Measurements from ENCODE around the gene CEACAM4. TPM values are rescaled to one million over a fixed set of nuclear protein-coding genes. Genes with fewer than 3 reads are reported as not detected.

Gene CEACAM4
- total and polyA plus RNA-seq, 2 donors (not counting 1 experiment from before 2014, with no cell fraction given): 0.34 TPM; not detected in 1

DNA sequence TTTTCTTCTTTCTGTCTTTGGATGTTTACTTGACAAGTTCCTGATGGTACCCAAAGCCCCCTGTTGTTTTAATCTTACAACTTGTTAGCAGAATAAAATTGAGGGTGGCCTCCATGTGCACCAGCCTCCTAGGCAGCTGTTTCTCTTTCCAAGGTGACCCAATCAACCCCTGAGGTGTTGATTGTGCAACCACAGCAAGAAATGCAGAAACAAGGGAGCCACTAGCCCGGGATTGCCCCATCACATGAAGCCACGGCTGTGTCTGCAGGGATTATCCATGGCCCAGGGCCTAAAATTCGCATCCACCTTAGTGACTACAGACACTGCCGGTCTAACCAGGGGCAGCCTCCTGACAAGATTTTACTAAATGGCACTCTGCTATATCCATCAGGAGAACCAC is 14.4 kb downstream of the CEACAM4 start:
- Mint-ChIP-seq H3K4me3 (no peak overlapping the region), H3K4me1 (no peaks in the 10 kb centered on the region), H3K27ac (no peak overlapping the region), H3K27me3 (peaks cover 57% of the 10 kb centered on the region), H3K9me3 (ENCODE audit: insufficient read depth) (no peaks in the 10 kb centered on the region)
- H3K4me2 ChIP-seq (replicated peaks; ENCODE audit: low read depth, low read length, poor library complexity, severe bottlenecking): no peak overlapping the region
- no peak for DNase-seq
- peaks cover 0 to 23% (median 8%) of the 10 kb centered on the region in 4 experiments for H3K27me3 ChIP-seq (replicated peaks in 1 of 4; ENCODE audit: control extremely low read depth in 1 of 4, control insufficient read depth in 3 of 4, insufficient read depth in 4 of 4, low read length in 3 of 4)
- no peak overlapping the region for H3K9ac ChIP-seq (ENCODE audit: low read length)
- H3K9me3 ChIP-seq (ENCODE audit: control extremely low read depth in 1 of 3, control insufficient read depth in 2 of 3, insufficient read depth in 1 of 3, low read length in 2 of 3): peaks cover 0 to 10% (median 5%) of the 10 kb centered on the region in 3 donors
- TF ChIP-seq, protein P1, sequence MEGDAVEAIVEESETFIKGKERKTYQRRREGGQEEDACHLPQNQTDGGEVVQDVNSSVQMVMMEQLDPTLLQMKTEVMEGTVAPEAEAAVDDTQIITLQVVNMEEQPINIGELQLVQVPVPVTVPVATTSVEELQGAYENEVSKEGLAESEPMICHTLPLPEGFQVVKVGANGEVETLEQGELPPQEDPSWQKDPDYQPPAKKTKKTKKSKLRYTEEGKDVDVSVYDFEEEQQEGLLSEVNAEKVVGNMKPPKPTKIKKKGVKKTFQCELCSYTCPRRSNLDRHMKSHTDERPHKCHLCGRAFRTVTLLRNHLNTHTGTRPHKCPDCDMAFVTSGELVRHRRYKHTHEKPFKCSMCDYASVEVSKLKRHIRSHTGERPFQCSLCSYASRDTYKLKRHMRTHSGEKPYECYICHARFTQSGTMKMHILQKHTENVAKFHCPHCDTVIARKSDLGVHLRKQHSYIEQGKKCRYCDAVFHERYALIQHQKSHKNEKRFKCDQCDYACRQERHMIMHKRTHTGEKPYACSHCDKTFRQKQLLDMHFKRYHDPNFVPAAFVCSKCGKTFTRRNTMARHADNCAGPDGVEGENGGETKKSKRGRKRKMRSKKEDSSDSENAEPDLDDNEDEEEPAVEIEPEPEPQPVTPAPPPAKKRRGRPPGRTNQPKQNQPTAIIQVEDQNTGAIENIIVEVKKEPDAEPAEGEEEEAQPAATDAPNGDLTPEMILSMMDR (IDR thresholded peaks at IDR 0.05): no peak
- no peak for TF ChIP-seq EZH2 (IDR thresholded peaks at IDR 0.05; ENCODE audit: borderline replicate concordance, insufficient read depth, low read depth, low read length, poor library complexity, severe bottlenecking)
- POLR2A ChIA-PET: no interaction called here
- H3K4me1 ChIP-seq (ENCODE audit: control insufficient read depth in 2 of 2, insufficient read depth in 2 of 2, low read length in 2 of 2): no peaks in the 10 kb centered on the region
- no peaks in the 10 kb centered on the region for H4K20me1 ChIP-seq (ENCODE audit: control insufficient read depth, insufficient read depth, low read length, poor library complexity, severe bottlenecking)
- WGBS (ENCODE audit: insufficient coverage): 90% methylated on average over 4 of the region's 4 CpGs
- no peak overlapping the region for H3K4me3 ChIP-seq (ENCODE audit: control extremely low read depth in 1 of 5, extremely low read depth in 1 of 5, insufficient read depth in 1 of 5, low read depth in 2 of 5, low read length in 4 of 5)
- ATAC-seq (ENCODE audit: low read depth): no peak
- no peaks in the 10 kb centered on the region for H3K79me2 ChIP-seq (ENCODE audit: control insufficient read depth, insufficient read depth, low read length)
- no peaks in the 10 kb centered on the region for H3K36me3 ChIP-seq (replicated peaks in 1 of 2; ENCODE audit: control extremely low read depth in 1 of 2, control insufficient read depth in 1 of 2, extremely low read depth in 1 of 2, insufficient read depth in 2 of 2, low read length in 1 of 2)
- no peak overlapping the region for H3K27ac ChIP-seq (ENCODE audit: low read length in 2 of 2)
- intact Hi-C loops (cut with micrococcal nuclease): no loop called here
- CTCF ChIA-PET: no interaction called here
- no peak overlapping the region for H2AFZ ChIP-seq (ENCODE audit: insufficient read depth, low read depth, low read length, poor library complexity, severe bottlenecking)

GRCh38 chr19:41610789-41611188 is 16.1 kb downstream of the CEACAM4 start:
- DNase-seq (no peak), ATAC-seq (ENCODE audit: low read depth) (no peak)
- CTCF ChIA-PET: no interaction called here
- intact Hi-C loops (cut with micrococcal nuclease): no loop called here
- peaks cover 0 to 10% (median 5%) of the 10 kb centered on the region in 3 donors for H3K9me3 ChIP-seq (ENCODE audit: control extremely low read depth in 1 of 3, control insufficient read depth in 2 of 3, insufficient read depth in 1 of 3, low read length in 2 of 3)
- H3K4me1 Mint-ChIP-seq: no peaks in the 10 kb centered on the region
- no peaks in the 10 kb centered on the region for H3K9me3 Mint-ChIP-seq (ENCODE audit: insufficient read depth)
- H3K36me3 ChIP-seq (replicated peaks in 1 of 2; ENCODE audit: control extremely low read depth in 1 of 2, control insufficient read depth in 1 of 2, extremely low read depth in 1 of 2, insufficient read depth in 2 of 2, low read length in 1 of 2): no peaks in the 10 kb centered on the region
- TF ChIP-seq EZH2 (IDR thresholded peaks at IDR 0.05; ENCODE audit: borderline replicate concordance, insufficient read depth, low read depth, low read length, poor library complexity, severe bottlenecking): no peak
- TF ChIP-seq, protein P1 (IDR thresholded peaks at IDR 0.05): no peak
- no peaks in the 10 kb centered on the region for H3K4me1 ChIP-seq (ENCODE audit: control insufficient read depth in 2 of 2, insufficient read depth in 2 of 2, low read length in 2 of 2)
- no peak overlapping the region for H2AFZ ChIP-seq (ENCODE audit: insufficient read depth, low read depth, low read length, poor library complexity, severe bottlenecking)
- no peak overlapping the region for H3K4me3 ChIP-seq (ENCODE audit: control extremely low read depth in 1 of 5, extremely low read depth in 1 of 5, insufficient read depth in 1 of 5, low read depth in 2 of 5, low read length in 4 of 5)
- H3K27ac ChIP-seq (ENCODE audit: low read length in 2 of 2): no peak overlapping the region
- no peak overlapping the region for H3K9ac ChIP-seq (ENCODE audit: low read length)
- H3K79me2 ChIP-seq (ENCODE audit: control insufficient read depth, insufficient read depth, low read length): no peaks in the 10 kb centered on the region
- H3K27me3 Mint-ChIP-seq: peaks cover 51% of the 10 kb centered on the region
- no peak overlapping the region for H3K4me2 ChIP-seq (replicated peaks; ENCODE audit: low read depth, low read length, poor library complexity, severe bottlenecking)
- H3K27me3 ChIP-seq (replicated peaks in 1 of 4; ENCODE audit: control extremely low read depth in 1 of 4, control insufficient read depth in 3 of 4, insufficient read depth in 4 of 4, low read length in 3 of 4): peaks cover 0 to 18% (median 8%) of the 10 kb centered on the region in 4 experiments
- no peaks in the 10 kb centered on the region for H4K20me1 ChIP-seq (ENCODE audit: control insufficient read depth, insufficient read depth, low read length, poor library complexity, severe bottlenecking)
- H3K4me3 Mint-ChIP-seq: no peak overlapping the region
- H3K27ac Mint-ChIP-seq: no peak overlapping the region
- POLR2A ChIA-PET: no interaction called here

Data from B cell (primary cell).